Measurements from ENCODE around the gene DPP7.

DPP7 gene

GRCh38 chr9:137088121-137088520 is 26.4 kb downstream of the DPP7 start:
- DNase-seq (ENCODE audit: low spot score) = no peak

- DNase-seq (ENCODE audit: low spot score) = no peak
Measured at GRCh38 chr9:137087409-137087925, 27.1 kb downstream of the DPP7 start.

- peak; percentile 96 for DNase-seq (ENCODE audit: low spot score)
Measured at GRCh38 chr9:137086531-137087408, 27.8 kb downstream of the DPP7 start, which contains the start of gene MAN1B1. Gene MAN1B1 (plus strand): TSS chr9:137086985. CDS start chr9:137087000, 15 bp downstream.

GRCh38 chr9:137085920-137086530 is 28.5 kb downstream of the DPP7 start:
- no peak for DNase-seq (ENCODE audit: low spot score)

GRCh38 chr9:137084526-137084925 is 30.0 kb downstream of the DPP7 start:
- no peak for DNase-seq (ENCODE audit: low spot score)

GRCh38 chr9:137083394-137084004 is 31.0 kb downstream of the DPP7 start:
- no peak for DNase-seq (ENCODE audit: low spot score)

- no peak for DNase-seq (ENCODE audit: low spot score)
Measured at GRCh38 chr9:137082925-137083290, 31.6 kb downstream of the DPP7 start.

GRCh38 chr9:137082222-137082924 is 32.2 kb downstream of the DPP7 start:
- no peak for DNase-seq (ENCODE audit: low spot score)

- no peak for DNase-seq (ENCODE audit: low spot score)
Measured at GRCh38 chr9:137080260-137081122, 34.0 kb downstream of the DPP7 start.

- no peak for DNase-seq (ENCODE audit: low spot score)
Measured at GRCh38 chr9:137079401-137079787, 35.1 kb downstream of the DPP7 start.

- DNase-seq (ENCODE audit: low spot score) = no peak
Measured at GRCh38 chr9:137078701-137079400, 35.7 kb downstream of the DPP7 start.

- DNase-seq (ENCODE audit: low spot score) = no peak
Measured at GRCh38 chr9:137077758-137078693, 36.5 kb downstream of the DPP7 start.

- DNase-seq (ENCODE audit: low spot score) = peak; percentile 80
Measured at GRCh38 chr9:137077010-137077747, 37.4 kb downstream of the DPP7 start, which contains the start of gene UAP1L1. Gene UAP1L1 (plus strand): TSS chr9:137077517. CDS start chr9:137077533, 16 bp downstream.

GRCh38 chr9:137076636-137077009 is 37.9 kb downstream of the DPP7 start:
- DNase-seq (ENCODE audit: low spot score) = no peak

- DNase-seq (ENCODE audit: low spot score) = no peak
Measured at GRCh38 chr9:137075275-137075775, 39.2 kb downstream of the DPP7 start.

- DNase-seq (ENCODE audit: low spot score) = no peak
Measured at GRCh38 chr9:137074657-137075274, 39.8 kb downstream of the DPP7 start.

GRCh38 chr9:137073992-137074399 is 40.5 kb downstream of the DPP7 start:
- DNase-seq (ENCODE audit: low spot score) = no peak

GRCh38 chr9:137071282-137071681 is 43.3 kb downstream of the DPP7 start:
- no peak for DNase-seq (ENCODE audit: low spot score)
